Kidney glomerular epithelial cell (primary cell): ENCODE measurements around the gene TMEM191C.
"Not testable (repeated sequence)": the region's sequence is repeated elsewhere in the genome, so short reads cannot be mapped to it uniquely, and the experiment has no call there.

Source experiments
- DNase-seq: peaks from one replicate; lab custom pipeline; 2025; lab: John Stamatoyannopoulos, UW

TMEM191C gene

GRCh38 chr22:21467337-21468193, at the start of gene TMEM191C:
Gene TMEM191C, plus strand, starts transcription at chr22:21467387. Its CDS starts 73 bp downstream, at chr22:21467460.
- not testable (repeated sequence) for DNase-seq

- DNase-seq, result not testable (repeated sequence)
These were observed 49.3 kb upstream of the TMEM191C start for GRCh38 chr22:21417853-21418252.

GRCh38 chr22:21418974-21419638, 48.1 kb upstream of the TMEM191C start:
- not testable (repeated sequence) for DNase-seq

- DNase-seq, result not testable (repeated sequence)
These were observed 46.9 kb upstream of the TMEM191C start for GRCh38 chr22:21420180-21420763.

GRCh38 chr22:21424084-21424709, 43.0 kb upstream of the TMEM191C start:
- DNase-seq, result not testable (repeated sequence)

- not testable (repeated sequence) for DNase-seq
These were observed 32.6 kb upstream of the TMEM191C start for GRCh38 chr22:21434378-21435233.

- not testable (repeated sequence) for DNase-seq
These were observed 31.0 kb upstream of the TMEM191C start for GRCh38 chr22:21435998-21436810.

- DNase-seq, result not testable (repeated sequence)
These were observed 29.2 kb upstream of the TMEM191C start for GRCh38 chr22:21438013-21438412.

- not testable (repeated sequence) for DNase-seq
These were observed 27.1 kb upstream of the TMEM191C start for GRCh38 chr22:21440018-21440636.

GRCh38 chr22:21440676-21441075, 26.5 kb upstream of the TMEM191C start:
- not testable (repeated sequence) for DNase-seq

- DNase-seq, result not testable (repeated sequence)
These were observed 26.0 kb upstream of the TMEM191C start for GRCh38 chr22:21441170-21441569.

- DNase-seq, result not testable (repeated sequence)
These were observed 25.1 kb upstream of the TMEM191C start for GRCh38 chr22:21442123-21442522.

GRCh38 chr22:21442646-21443045, 24.5 kb upstream of the TMEM191C start:
- DNase-seq, result not testable (repeated sequence)

GRCh38 chr22:21443057-21443734, 24.0 kb upstream of the TMEM191C start:
- DNase-seq, result no peak

GRCh38 chr22:21443735-21444421, 23.3 kb upstream of the TMEM191C start:
- no peak for DNase-seq

GRCh38 chr22:21444701-21445436, 22.3 kb upstream of the TMEM191C start:
- no peak for DNase-seq

- no peak for DNase-seq
These were observed 21.6 kb upstream of the TMEM191C start for GRCh38 chr22:21445437-21446127.
